Measurements from ENCODE around the gene WASF2. TPM values are rescaled to one million over a fixed set of nuclear protein-coding genes. Genes with fewer than 3 reads are reported as not detected.

WASF2 gene
- total RNA-seq, 1 donor from 2014 or later, result 22.1 TPM

GRCh38 chr1:27380766-27381733 lies 108.9 kb downstream of the WASF2 start:
- Histone ChIP-seq H3K27me3 (ENCODE audit: control insufficient read depth, insufficient read depth, low read length) (no peaks in the 10 kb centered on the region), H3K4me3 (ENCODE audit: low read depth, low read length) (no peak overlapping the region), H3K36me3 (ENCODE audit: control insufficient read depth, insufficient read depth, low read length) (no peaks in the 10 kb centered on the region)
- DNase-seq (ENCODE audit: low read depth), result no peak
- peak; percentile 55 for FAIRE-seq
- TF ChIP-seq CTCF (IDR thresholded peaks at IDR 0.05; ENCODE audit: insufficient read depth, low read length, severe bottlenecking), result no peak

GRCh38 chr1:27380224-27380623 lies 109.7 kb downstream of the WASF2 start:
- FAIRE-seq, result no peak
- Histone ChIP-seq H3K36me3 (ENCODE audit: control insufficient read depth, insufficient read depth, low read length) (no peaks in the 10 kb centered on the region), H3K4me3 (ENCODE audit: low read depth, low read length) (no peak overlapping the region), H3K27me3 (ENCODE audit: control insufficient read depth, insufficient read depth, low read length) (no peaks in the 10 kb centered on the region)
- DNase-seq (ENCODE audit: low read depth), result no peak
- no peak for TF ChIP-seq CTCF (IDR thresholded peaks at IDR 0.05; ENCODE audit: insufficient read depth, low read length, severe bottlenecking)

GRCh38 chr1:27379564-27380122 lies 110.3 kb downstream of the WASF2 start:
- TF ChIP-seq CTCF (IDR thresholded peaks at IDR 0.05; ENCODE audit: insufficient read depth, low read length, severe bottlenecking), result peak; percentile 19
- no peak for FAIRE-seq
- Histone ChIP-seq H3K36me3 (ENCODE audit: control insufficient read depth, insufficient read depth, low read length) (no peaks in the 10 kb centered on the region), H3K27me3 (ENCODE audit: control insufficient read depth, insufficient read depth, low read length) (no peaks in the 10 kb centered on the region), H3K4me3 (ENCODE audit: low read depth, low read length) (no peak overlapping the region)
- DNase-seq (ENCODE audit: low read depth), result no peak

- FAIRE-seq, result no peak
- no peak overlapping the region for H3K4me3 ChIP-seq (ENCODE audit: low read depth, low read length)
- no peak for TF ChIP-seq CTCF (IDR thresholded peaks at IDR 0.05; ENCODE audit: insufficient read depth, low read length, severe bottlenecking)
- DNase-seq (ENCODE audit: low read depth), result no peak
- no peaks in the 10 kb centered on the region for H3K27me3 ChIP-seq (ENCODE audit: control insufficient read depth, insufficient read depth, low read length)
- H3K36me3 ChIP-seq (ENCODE audit: control insufficient read depth, insufficient read depth, low read length), result no peaks in the 10 kb centered on the region
Observed at GRCh38 chr1:27377760-27378495, 112.0 kb downstream of the WASF2 start.

GRCh38 chr1:27374362-27375086 lies 115.4 kb downstream of the WASF2 start, which contains the start of gene FCN3:
Gene FCN3 (minus strand): TSS chr1:27374824. CDS start chr1:27374818, 6 bp downstream.
- Histone ChIP-seq H3K36me3 (ENCODE audit: control insufficient read depth, insufficient read depth, low read length) (no peaks in the 10 kb centered on the region), H3K27me3 (ENCODE audit: control insufficient read depth, insufficient read depth, low read length) (no peaks in the 10 kb centered on the region), H3K4me3 (ENCODE audit: low read depth, low read length) (no peak within 1 kb of the TSS)
- FAIRE-seq (no peak), DNase-seq (ENCODE audit: low read depth) (no peak)
- TF ChIP-seq CTCF (IDR thresholded peaks at IDR 0.05; ENCODE audit: insufficient read depth, low read length, severe bottlenecking), result no peak

Measured in bronchial epithelial cell (primary cell).